ENCODE data around the gene CDNF. TPM values are rescaled to one million over a fixed set of nuclear protein-coding genes. Genes with fewer than 3 reads are reported as not detected.
A peak's percentile ranks its signal among the peaks of the same experiment; 100 is the strongest.
"Not testable (repeated sequence)": the region's sequence is repeated elsewhere in the genome, so short reads cannot be mapped to it uniquely, and the experiment has no call there.

CDNF gene
- 1 to 10 TPM in 1 of 2 experiments, under 1 TPM in 1; 0.89 to 1.2 TPM for total RNA-seq

DNA sequence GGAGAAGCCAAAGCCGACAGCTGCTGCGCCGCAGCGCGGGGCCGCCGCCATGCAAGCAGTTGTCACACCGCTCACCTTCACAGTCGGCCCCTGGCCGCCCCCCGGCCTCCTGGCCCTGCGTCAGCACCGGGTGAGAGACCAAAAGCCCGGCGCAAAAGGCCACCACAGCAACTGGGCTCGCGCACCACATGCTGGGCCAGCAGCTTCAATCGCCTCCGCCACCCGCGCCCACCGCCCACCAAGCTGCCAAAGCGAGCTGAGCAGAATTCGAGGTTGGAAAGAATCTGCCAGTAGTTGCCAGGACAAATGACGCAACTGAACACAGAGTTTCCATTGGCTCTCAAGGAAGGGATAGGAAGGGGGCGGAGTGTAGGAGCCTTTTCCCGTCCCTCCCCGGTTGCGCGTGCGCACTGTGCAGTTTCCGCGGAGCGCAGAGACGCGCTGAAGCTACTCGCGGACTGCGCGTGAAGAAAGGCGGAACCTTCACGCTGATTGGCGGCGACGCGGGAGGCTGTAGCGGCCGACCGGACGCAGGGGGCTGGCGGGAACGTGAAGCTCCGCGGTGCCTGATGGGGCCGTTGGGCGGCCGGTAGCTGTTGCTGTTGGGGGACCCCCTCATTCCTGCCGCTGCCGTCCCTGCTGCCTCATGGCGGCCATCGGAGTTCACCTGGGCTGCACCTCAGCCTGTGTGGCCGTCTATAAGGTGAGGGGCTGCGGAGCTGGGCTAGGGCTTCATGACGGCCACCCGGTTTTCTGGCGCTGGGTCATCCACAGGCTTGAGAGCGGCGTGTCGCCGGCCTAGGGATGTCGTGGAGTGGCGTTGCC lies at the start of gene CDNF, which contains the start of the genes HSPA14 and MSANTD7:
Gene CDNF, minus strand, starts transcription at position 281 of the 825 bp plus-strand sequence. Its CDS starts 91 bp downstream, at position 190.
Gene HSPA14, plus strand, starts transcription at position 550 of the 825 bp plus-strand sequence. Its CDS starts 97 bp downstream, at position 647.
Gene MSANTD7, plus strand, starts transcription at position 550 of the 825 bp plus-strand sequence. CDS start 3,979 bp downstream, outside the sequence.
- ATAC-seq = peak; percentile 94
- Mint-ChIP-seq H3K27me3 (ENCODE audit: low read depth) (no peaks in the 10 kb centered on the region), H3K4me1 (ENCODE audit: low read depth) (peaks cover 24% of the 10 kb centered on the region), H3K27ac (peak within 1 kb of the TSS; percentile 96), H3K36me3 (ENCODE audit: low read depth) (peaks cover 32% of the 10 kb centered on the region), H3K4me3 (peak within 1 kb of the TSS; percentile 90), H3K9me3 (ENCODE audit: insufficient read depth) (no peaks in the 10 kb centered on the region)
- DNase-seq = peak; percentile 100
- ChIA-PET CTCF (interaction anchor here (0.7 to 4.5 kb wide), 24 partner anchors 9 to 341 kb away, joined by 3 to 32 read pairs (median 4); partner anchors contain the start of gene SUV39H2), POLR2A (interaction anchor here (0.5 to 3.4 kb wide), 33 partner anchors 10 to 653 kb away, joined by 3 to 24 read pairs (median 4); partner anchors contain the start of genes DCLRE1C, MEIG1 and SUV39H2)

DNA sequence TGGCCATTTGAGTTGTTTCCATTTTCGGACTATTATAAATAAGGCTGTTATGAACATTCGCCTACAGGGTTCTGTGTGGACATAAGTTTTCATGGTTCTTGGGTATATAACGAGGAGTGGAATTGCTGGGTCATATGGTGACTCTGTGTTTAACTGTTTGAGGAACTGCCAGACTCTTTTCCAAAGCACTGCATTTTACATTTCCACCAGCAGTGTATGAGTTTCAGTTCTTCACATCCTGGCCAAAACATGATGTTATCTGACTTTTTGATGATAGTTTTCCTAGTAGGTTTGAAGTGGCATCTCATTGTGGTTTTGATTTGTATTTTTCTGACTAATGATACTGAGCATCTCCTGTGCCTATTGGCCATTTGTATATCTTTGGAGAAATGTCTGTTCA lies 46.2 kb upstream of the CDNF start:
- peaks cover 32% of the 10 kb centered on the region for H3K4me1 Mint-ChIP-seq (ENCODE audit: low read depth)
- H3K4me3 Mint-ChIP-seq = no peak overlapping the region
- ChIA-PET CTCF (no interaction called here), POLR2A (no interaction called here)
- no peaks in the 10 kb centered on the region for H3K27me3 Mint-ChIP-seq (ENCODE audit: low read depth)
- no peaks in the 10 kb centered on the region for H3K9me3 Mint-ChIP-seq (ENCODE audit: insufficient read depth)
- H3K27ac Mint-ChIP-seq = no peak overlapping the region
- DNase-seq (no peak), ATAC-seq (peak; percentile 38)
- peaks cover 29% of the 10 kb centered on the region for H3K36me3 Mint-ChIP-seq (ENCODE audit: low read depth)

DNA sequence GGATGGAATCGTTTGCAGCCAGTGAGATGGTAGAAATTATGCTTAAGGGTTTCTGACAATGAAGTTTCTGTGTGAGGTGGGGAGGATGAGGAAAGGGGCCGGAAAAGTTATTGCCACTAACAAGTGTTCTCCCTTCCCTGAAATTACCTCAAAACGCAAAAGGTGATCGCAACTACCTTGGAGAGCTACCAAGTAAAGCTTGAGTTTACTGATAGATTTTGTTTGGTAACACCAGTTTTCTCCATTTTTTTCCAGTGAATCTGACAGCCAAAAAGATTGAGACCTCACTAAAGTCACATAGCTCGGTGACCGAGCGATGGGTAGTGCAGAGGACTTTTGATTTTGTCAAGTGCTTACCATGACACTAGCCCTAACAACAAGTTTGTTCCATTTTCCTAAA lies 42.4 kb upstream of the CDNF start:
- CTCF ChIA-PET = interaction anchor here (1.5 to 2.7 kb wide), 3 partner anchors 20 to 73 kb away, joined by 4 to 10 read pairs (median 5); partner anchors contain the start of gene DCLRE1C
- Mint-ChIP-seq H3K9me3 (ENCODE audit: insufficient read depth) (no peaks in the 10 kb centered on the region), H3K27ac (peak overlapping the region; percentile 92), H3K4me1 (ENCODE audit: low read depth) (peaks cover 48% of the 10 kb centered on the region), H3K36me3 (ENCODE audit: low read depth) (peaks cover 38% of the 10 kb centered on the region), H3K4me3 (peak overlapping the region; percentile 91), H3K27me3 (ENCODE audit: low read depth) (no peaks in the 10 kb centered on the region)
- ATAC-seq = no peak
- DNase-seq = no peak
- POLR2A ChIA-PET = interaction anchor here (0.5 to 1.2 kb wide), 3 partner anchors 74 to 321 kb away, joined by 3 to 5 read pairs (median 3); partner anchors contain the start of gene DCLRE1C

DNA sequence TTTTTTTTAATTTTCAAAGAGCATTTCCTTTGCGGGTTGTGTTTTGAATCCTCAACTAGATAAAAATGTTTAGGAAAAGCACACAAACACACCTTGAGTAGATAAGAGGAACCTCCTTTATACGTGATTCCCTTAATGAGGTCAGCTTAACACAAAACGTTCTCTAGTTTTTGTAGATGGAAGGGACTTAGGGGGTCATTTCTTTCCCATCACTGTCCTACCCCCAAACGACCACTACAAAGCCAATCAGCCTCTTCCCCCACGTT lies 42.0 kb upstream of the CDNF start:
- ChIA-PET POLR2A (interaction anchor here (1.8 to 3.2 kb wide), 5 partner anchors 13 to 292 kb away, joined by 4 to 24 read pairs (median 11); partner anchors contain the start of genes CDNF, DCLRE1C, HSPA14 and MEIG1), CTCF (interaction anchor here (1.5 to 2.7 kb wide), 2 partner anchors 25 to 74 kb away, joined by 4 to 10 read pairs; partner anchors contain the start of gene DCLRE1C)
- no peak for DNase-seq
- Mint-ChIP-seq H3K27ac (peak overlapping the region; percentile 92), H3K4me1 (ENCODE audit: low read depth) (peaks cover 48% of the 10 kb centered on the region), H3K27me3 (ENCODE audit: low read depth) (no peaks in the 10 kb centered on the region), H3K4me3 (peak overlapping the region; percentile 91), H3K36me3 (ENCODE audit: low read depth) (peaks cover 40% of the 10 kb centered on the region), H3K9me3 (ENCODE audit: insufficient read depth) (no peaks in the 10 kb centered on the region)
- no peak for ATAC-seq

DNA sequence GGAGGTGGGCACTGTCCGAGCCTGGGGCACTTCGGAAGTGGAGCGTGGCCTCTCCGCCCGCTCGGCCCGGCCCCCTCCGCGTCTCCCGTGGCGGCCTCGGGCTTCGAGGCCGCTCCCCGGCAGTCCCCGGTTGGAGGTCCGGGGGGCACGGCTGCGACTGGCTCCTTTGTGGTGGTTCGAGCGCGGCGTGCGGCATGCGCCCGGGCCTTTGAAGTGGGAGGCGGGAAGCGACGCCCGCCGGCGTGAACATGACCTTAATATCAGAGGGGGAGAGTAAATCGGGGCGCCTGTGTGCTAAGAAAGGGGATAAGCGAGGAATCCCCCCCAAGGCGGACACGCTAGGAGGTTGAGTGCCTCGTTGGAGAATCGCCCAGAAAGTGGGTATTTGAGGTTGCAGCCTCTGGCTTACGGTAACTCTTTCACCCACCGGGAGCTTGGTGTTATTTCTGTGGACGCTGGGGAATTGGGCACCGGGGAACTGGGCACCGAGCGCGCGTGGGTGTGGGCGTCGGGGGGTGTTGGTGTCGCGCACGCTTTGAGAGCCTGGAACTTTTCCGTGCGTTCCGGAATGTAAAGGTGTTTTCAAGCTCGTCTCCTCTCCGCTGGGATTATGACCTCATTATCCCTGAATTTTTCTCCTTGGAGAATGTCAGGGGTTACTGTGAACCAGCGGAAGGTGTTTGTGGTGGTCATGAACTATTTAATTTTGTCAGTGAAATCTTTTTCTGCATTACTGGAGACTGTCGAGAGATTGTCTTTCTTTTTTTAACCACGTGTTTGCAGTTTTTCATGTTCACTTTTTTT lies 41.5 kb upstream of the CDNF start:
- H3K4me3 Mint-ChIP-seq = peak overlapping the region; percentile 91
- peaks cover 40% of the 10 kb centered on the region for H3K36me3 Mint-ChIP-seq (ENCODE audit: low read depth)
- DNase-seq = peak; percentile 55
- ChIA-PET CTCF (interaction anchor here (0.9 to 2.7 kb wide), 6 partner anchors 26 to 381 kb away, joined by 3 to 10 read pairs (median 4); partner anchors contain the start of genes CDNF, DCLRE1C, HSPA14 and MSANTD7), POLR2A (interaction anchor here (0.8 to 3.2 kb wide), 7 partner anchors 9 to 291 kb away, joined by 3 to 24 read pairs (median 5); partner anchors contain the start of genes CDNF, DCLRE1C, HSPA14 and MEIG1)
- H3K27ac Mint-ChIP-seq = peak overlapping the region; percentile 92
- H3K4me1 Mint-ChIP-seq (ENCODE audit: low read depth) = peaks cover 48% of the 10 kb centered on the region
- no peaks in the 10 kb centered on the region for H3K27me3 Mint-ChIP-seq (ENCODE audit: low read depth)
- H3K9me3 Mint-ChIP-seq (ENCODE audit: insufficient read depth) = no peaks in the 10 kb centered on the region
- ATAC-seq = peak; percentile 35

DNA sequence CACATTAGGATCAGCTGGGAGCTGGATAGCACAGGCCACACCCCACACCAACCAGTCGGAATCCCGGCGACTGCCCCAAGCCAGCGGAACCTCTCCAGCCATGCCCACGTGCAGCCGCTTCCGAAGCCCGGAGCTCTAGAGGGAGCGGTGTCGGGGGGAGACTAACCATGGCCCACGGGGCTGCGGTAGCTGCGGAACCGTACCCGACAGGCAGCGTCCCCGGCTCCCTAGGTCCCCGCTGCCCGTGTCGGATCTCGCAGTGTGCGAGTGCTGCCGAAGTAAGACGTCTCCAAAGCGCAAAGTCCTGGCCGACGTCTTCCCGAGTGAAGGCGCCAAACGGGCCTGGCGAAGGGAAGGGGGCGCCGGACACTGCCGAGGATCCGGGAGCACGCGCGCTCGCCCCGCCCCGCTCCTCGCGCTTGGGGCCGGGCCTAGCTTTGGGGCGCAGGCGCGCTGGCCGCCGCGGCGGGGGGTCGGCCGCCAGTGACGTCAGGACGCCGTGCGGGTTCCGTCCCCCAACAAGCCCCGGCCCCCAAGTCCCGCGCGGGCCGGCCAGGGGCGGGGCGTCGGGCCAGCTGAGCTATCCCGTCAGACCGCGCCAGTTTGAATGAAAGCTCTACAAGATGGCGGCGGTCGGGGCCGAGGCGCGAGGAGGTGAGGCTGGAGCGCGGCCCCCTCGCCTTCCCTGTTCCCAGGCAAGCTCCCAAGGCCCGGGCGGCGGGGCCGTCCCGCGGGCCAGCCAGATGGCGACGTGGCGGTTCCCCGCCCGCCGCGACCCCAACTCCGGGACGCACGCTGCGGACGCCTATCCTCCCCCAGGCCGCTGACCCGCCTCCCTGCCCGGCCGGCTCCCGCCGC lies 40.7 kb upstream of the CDNF start, which contains the start of gene SUV39H2:
Gene SUV39H2, plus strand, starts transcription at position 601 of the 858 bp plus-strand sequence. Its CDS starts 23 bp downstream, at position 624.
- DNase-seq (peak; percentile 96), ATAC-seq (peak; percentile 92)
- Mint-ChIP-seq H3K4me1 (ENCODE audit: low read depth) (peaks cover 48% of the 10 kb centered on the region), H3K27ac (peak within 1 kb of the TSS; percentile 92), H3K9me3 (ENCODE audit: insufficient read depth) (no peaks in the 10 kb centered on the region), H3K4me3 (peak within 1 kb of the TSS; percentile 94), H3K36me3 (ENCODE audit: low read depth) (peaks cover 41% of the 10 kb centered on the region), H3K27me3 (ENCODE audit: low read depth) (no peaks in the 10 kb centered on the region)
- ChIA-PET POLR2A (interaction anchor here (0.7 to 3.2 kb wide), 10 partner anchors 9 to 291 kb away, joined by 3 to 24 read pairs (median 4); partner anchors contain the start of genes CDNF, DCLRE1C, HSPA14 and MEIG1), CTCF (interaction anchor here (0.8 to 2.2 kb wide), 9 partner anchors 11 to 380 kb away, joined by 3 to 10 read pairs (median 4); partner anchors contain the start of genes CDNF, HSPA14, MEIG1 and MSANTD7)

DNA sequence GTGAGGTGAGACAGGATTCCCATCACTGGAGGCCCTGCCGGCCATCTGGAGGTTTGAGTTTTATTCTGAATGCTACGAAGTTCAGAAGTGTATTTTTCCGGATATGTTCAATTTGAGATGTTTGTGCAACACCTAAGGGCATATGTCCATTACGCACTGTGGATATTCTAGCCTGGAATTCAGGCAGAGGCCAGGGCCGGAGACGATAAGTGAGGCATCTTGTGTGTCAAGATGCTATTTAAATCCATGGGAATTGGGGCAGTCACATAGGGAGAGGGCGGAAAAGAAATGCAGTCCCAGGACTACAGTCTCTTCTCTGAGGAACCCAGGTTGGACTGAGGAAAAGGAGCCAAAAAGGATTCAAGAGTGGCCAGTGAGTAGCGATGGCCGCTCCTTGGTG lies 38.9 kb upstream of the CDNF start:
- H3K4me1 Mint-ChIP-seq (ENCODE audit: low read depth) = peaks cover 38% of the 10 kb centered on the region

DNA sequence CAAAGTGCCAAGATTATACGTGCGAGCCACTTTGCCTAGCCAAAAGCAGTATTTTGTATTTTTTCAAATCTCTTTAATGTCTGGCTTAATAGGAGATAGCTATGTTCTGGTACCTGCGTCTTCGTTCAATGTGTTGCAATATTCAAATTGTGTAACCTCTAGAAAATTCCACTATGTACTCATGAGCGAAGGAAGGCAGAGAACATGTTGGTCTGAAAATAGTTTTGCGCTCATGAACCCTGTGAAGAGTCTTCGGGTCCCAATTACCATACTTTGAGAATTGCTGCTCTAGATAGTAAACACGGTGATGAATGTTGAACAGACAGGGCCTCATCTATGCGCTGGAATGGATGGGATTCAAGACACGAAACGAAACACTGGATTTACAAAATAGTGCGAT lies 38.1 kb upstream of the CDNF start:
- DNase-seq (no peak), ATAC-seq (no peak)
- Mint-ChIP-seq H3K4me3 (no peak overlapping the region), H3K9me3 (ENCODE audit: insufficient read depth) (no peaks in the 10 kb centered on the region), H3K4me1 (ENCODE audit: low read depth) (peaks cover 31% of the 10 kb centered on the region), H3K27ac (no peak overlapping the region), H3K27me3 (ENCODE audit: low read depth) (no peaks in the 10 kb centered on the region), H3K36me3 (ENCODE audit: low read depth) (peaks cover 28% of the 10 kb centered on the region)
- ChIA-PET CTCF (no interaction called here), POLR2A (no interaction called here)

More for the DNA sequence above, 38.9 kb upstream of the CDNF start:
- no peak for DNase-seq
- Mint-ChIP-seq H3K36me3 (ENCODE audit: low read depth) (peaks cover 30% of the 10 kb centered on the region), H3K27ac (no peak overlapping the region), H3K9me3 (ENCODE audit: insufficient read depth) (no peaks in the 10 kb centered on the region), H3K27me3 (ENCODE audit: low read depth) (no peaks in the 10 kb centered on the region), H3K4me3 (peak overlapping the region; percentile 94)
- POLR2A ChIA-PET = interaction anchor here (3.0 to 3.2 kb wide), 2 partner anchors 39 to 77 kb away, joined by 17 to 24 read pairs; partner anchors contain the start of genes CDNF, DCLRE1C, HSPA14 and MSANTD7
- CTCF ChIA-PET = interaction anchor here (1.2 to 2.2 kb wide), 3 partner anchors 12 to 83 kb away, joined by 3 to 10 read pairs (median 3); partner anchors contain the start of genes CDNF, HSPA14, MEIG1 and MSANTD7
- no peak for ATAC-seq

DNA sequence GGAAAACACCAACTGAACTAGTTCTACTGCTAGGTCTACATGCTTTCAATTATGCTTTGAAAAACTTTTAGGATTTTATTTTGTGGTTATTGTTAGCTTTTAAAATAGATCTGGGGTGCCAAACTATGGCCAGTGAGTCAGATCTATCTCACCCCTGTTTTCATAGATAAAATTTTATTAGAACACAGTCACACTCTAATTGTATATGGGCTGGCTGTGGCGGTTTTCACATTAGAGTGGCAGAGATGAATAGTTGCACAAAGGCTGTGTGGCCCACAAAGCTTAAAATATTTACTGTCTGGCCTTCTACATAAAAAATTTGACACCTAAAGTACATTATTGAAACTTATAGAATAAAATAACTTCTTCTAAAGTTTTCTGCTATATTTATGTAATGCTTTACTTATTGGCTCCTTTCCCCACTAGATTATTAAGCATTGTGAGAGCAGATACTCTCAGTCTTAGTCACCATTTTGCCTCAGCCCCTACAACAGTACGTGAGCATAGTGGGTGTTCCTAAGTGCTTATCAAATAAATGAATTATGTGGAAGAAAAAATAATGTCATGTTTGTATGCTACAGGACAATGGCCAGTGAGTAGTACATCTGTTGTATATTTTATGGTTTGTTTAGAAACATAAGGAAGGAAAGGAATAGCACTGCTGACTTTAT lies 35.4 kb upstream of the CDNF start:
- no peaks in the 10 kb centered on the region for H3K27me3 Mint-ChIP-seq (ENCODE audit: low read depth)
- POLR2A ChIA-PET = interaction anchor here (0.6 kb wide), 1 partner anchor 282 kb away, joined by 3 read pairs; no protein-coding TSS in a partner anchor
- ATAC-seq = no peak
- H3K4me1 Mint-ChIP-seq (ENCODE audit: low read depth) = peaks cover 17% of the 10 kb centered on the region
- CTCF ChIA-PET = interaction anchor here (1.3 kb wide), 1 partner anchor 13 kb away, joined by 3 read pairs; no protein-coding TSS in a partner anchor
- H3K9me3 Mint-ChIP-seq (ENCODE audit: insufficient read depth) = no peaks in the 10 kb centered on the region
- no peak overlapping the region for H3K4me3 Mint-ChIP-seq
- no peak overlapping the region for H3K27ac Mint-ChIP-seq
- no peak for DNase-seq
- H3K36me3 Mint-ChIP-seq (ENCODE audit: low read depth) = peaks cover 29% of the 10 kb centered on the region

DNA sequence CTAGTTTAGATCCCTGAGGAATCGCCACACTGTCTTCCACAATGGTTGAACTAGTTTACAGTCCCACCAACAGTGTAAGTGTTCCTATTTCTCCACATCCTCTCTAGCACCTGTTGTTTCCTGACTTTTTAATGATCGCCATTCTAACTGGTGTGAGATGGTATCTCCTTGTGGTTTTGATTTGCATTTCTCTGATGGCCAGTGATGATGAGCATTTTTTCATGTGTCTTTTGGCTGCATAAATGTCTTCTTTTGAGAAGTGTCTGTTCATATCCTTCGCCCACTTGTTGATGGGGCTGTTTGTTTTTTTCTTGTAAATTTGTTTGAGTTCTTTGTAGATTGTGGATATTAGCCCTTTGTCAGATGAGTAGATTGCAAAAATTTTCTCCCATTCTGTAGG lies 27.0 kb upstream of the CDNF start:
- CTCF ChIA-PET; POLR2A ChIA-PET; H3K4me1 Mint-ChIP-seq (ENCODE audit: low read depth); H3K27ac Mint-ChIP-seq; DNase-seq; H3K9me3 Mint-ChIP-seq (ENCODE audit: insufficient read depth); H3K27me3 Mint-ChIP-seq (ENCODE audit: low read depth); H3K4me3 Mint-ChIP-seq; ATAC-seq: not testable (repeated sequence)
- peaks cover 57% of the 10 kb centered on the region for H3K36me3 Mint-ChIP-seq (ENCODE audit: low read depth)
